Measurements from ENCODE around the gene TYK2. TPM values are rescaled to one million over a fixed set of nuclear protein-coding genes. Genes with fewer than 3 reads are reported as not detected.

TYK2 gene
- total RNA-seq, 4 donors from 2014 or later = 40.8 to 77.2 (median 53.9) TPM

GRCh38 chr19:10364644-10365043 lies 15.7 kb downstream of the TYK2 start:
- H3K4me1 ChIP-seq = no peaks in the 10 kb centered on the region
- no CpG with 5 or more reads among the region's 19 CpGs for WGBS, 2 donors (ENCODE audit: low coverage in 1 of 2)
- no peaks in the 10 kb centered on the region for H3K9me3 ChIP-seq
- no peak for ATAC-seq
- no peak overlapping the region for H3K4me3 ChIP-seq
- TF ChIP-seq POLR2AphosphoS5 (IDR thresholded peaks at IDR 0.05) (no peak), EP300 (IDR thresholded peaks at IDR 0.05) (no peak), POLR2A (IDR thresholded peaks at IDR 0.05) (no peak), CTCF (IDR thresholded peaks at IDR 0.05) (no peak)
- peaks cover 0 to 100% of the 10 kb centered on the region in 2 donors for H3K36me3 ChIP-seq
- no peak overlapping the region for H3K27ac ChIP-seq
- H3K27me3 ChIP-seq = no peaks in the 10 kb centered on the region

- Histone ChIP-seq H3K27ac (no peak overlapping the region), H3K27me3 (no peaks in the 10 kb centered on the region), H3K4me3 (no peak overlapping the region), H3K36me3 (peaks cover 0 to 100% of the 10 kb centered on the region in 2 donors), H3K9me3 (no peaks in the 10 kb centered on the region), H3K4me1 (no peaks in the 10 kb centered on the region)
- TF ChIP-seq CTCF (IDR thresholded peaks at IDR 0.05) = no peak
- no peak for ATAC-seq
- WGBS, 2 donors (ENCODE audit: low coverage in 1 of 2) = 100% methylated on average over 3 of the region's 12 CpGs; no CpG with 5 or more reads in 1 of the 2 donors
Observed at GRCh38 chr19:10363789-10364281, 16.5 kb downstream of the TYK2 start.

GRCh38 chr19:10362259-10362658 lies 18.1 kb downstream of the TYK2 start:
- Histone ChIP-seq H3K27me3 (no peaks in the 10 kb centered on the region), H3K4me3 (no peak overlapping the region), H3K27ac (no peak overlapping the region), H3K4me1 (no peaks in the 10 kb centered on the region), H3K36me3 (peaks cover 0 to 100% of the 10 kb centered on the region in 2 donors), H3K9me3 (no peaks in the 10 kb centered on the region)
- TF ChIP-seq CTCF (IDR thresholded peaks at IDR 0.05) = no peak
- TF ChIP-seq POLR2AphosphoS5 (IDR thresholded peaks at IDR 0.05) = no peak
- no peak for TF ChIP-seq POLR2A (IDR thresholded peaks at IDR 0.05)
- no peak for TF ChIP-seq EP300 (IDR thresholded peaks at IDR 0.05)
- no peak for ATAC-seq
- 90% methylated on average over 4 of the region's 18 CpGs; no CpG with 5 or more reads in 1 of the 2 donors for WGBS, 2 donors (ENCODE audit: low coverage in 1 of 2)

GRCh38 chr19:10361569-10362011 lies 18.8 kb downstream of the TYK2 start:
- TF ChIP-seq EP300 (IDR thresholded peaks at IDR 0.05) (no peak), CTCF (IDR thresholded peaks at IDR 0.05) (no peak), POLR2AphosphoS5 (IDR thresholded peaks at IDR 0.05) (no peak), POLR2A (IDR thresholded peaks at IDR 0.05) (no peak)
- WGBS, 2 donors (ENCODE audit: low coverage in 1 of 2) = no CpG with 5 or more reads among the region's 16 CpGs
- Histone ChIP-seq H3K4me3 (no peak overlapping the region), H3K27me3 (no peaks in the 10 kb centered on the region), H3K36me3 (peaks cover 0 to 100% of the 10 kb centered on the region in 2 donors), H3K9me3 (no peaks in the 10 kb centered on the region), H3K4me1 (no peaks in the 10 kb centered on the region), H3K27ac (no peak overlapping the region)
- no peak for ATAC-seq

GRCh38 chr19:10356431-10356830 lies 23.9 kb downstream of the TYK2 start:
- no peak for ATAC-seq
- WGBS, 2 donors (ENCODE audit: low coverage in 1 of 2) = 70% methylated on average over 2 of the region's 12 CpGs; no CpG with 5 or more reads in 1 of the 2 donors
- H3K36me3 ChIP-seq = peaks cover 0 to 100% of the 10 kb centered on the region in 2 donors

More at GRCh38 chr19:10356431-10356830, 23.9 kb downstream of the TYK2 start:
- Histone ChIP-seq H3K27ac (no peak overlapping the region), H3K27me3 (no peaks in the 10 kb centered on the region), H3K4me1 (peaks cover 0 to 17% (median 5%) of the 10 kb centered on the region in 3 donors), H3K4me3 (no peak overlapping the region), H3K9me3 (no peaks in the 10 kb centered on the region)
- TF ChIP-seq CTCF (IDR thresholded peaks at IDR 0.05) = no peak
